ENCODE results near the gene CRYBB1. TPM values are rescaled to one million over a fixed set of nuclear protein-coding genes. Genes with fewer than 3 reads are reported as not detected.

CRYBB1 gene
- polyA plus RNA-seq, 1 donor, result 1.1 TPM

GRCh38 chr22:26602127-26602526, 15.7 kb downstream of the CRYBB1 start:
- no peak for DNase-seq

- DNase-seq, result no peak
Observed at GRCh38 chr22:26601726-26602125, 16.1 kb downstream of the CRYBB1 start.

- DNase-seq, result no peak
Observed at GRCh38 chr22:26599505-26599904, 18.3 kb downstream of the CRYBB1 start.

- DNase-seq, result no peak
Observed at GRCh38 chr22:26597480-26597879, 20.3 kb downstream of the CRYBB1 start.

- DNase-seq, result no peak
Observed at GRCh38 chr22:26597026-26597425, 20.8 kb downstream of the CRYBB1 start.

GRCh38 chr22:26593763-26594162, 24.1 kb downstream of the CRYBB1 start:
- DNase-seq, result no peak

GRCh38 chr22:26592421-26592891, 25.4 kb downstream of the CRYBB1 start:
- DNase-seq, result no peak

GRCh38 chr22:26589845-26590736, 27.7 kb downstream of the CRYBB1 start, which contains the start of gene TPST2:
TSS of gene TPST2 (minus strand) at chr22:26590132. CDS start at chr22:26541630, 48,502 bp downstream.
- DNase-seq, result peak; percentile 82

- DNase-seq, result no peak
Observed at GRCh38 chr22:26589367-26589844, 28.4 kb downstream of the CRYBB1 start.

GRCh38 chr22:26588729-26589366, 29.0 kb downstream of the CRYBB1 start:
- DNase-seq, result no peak

- no peak for DNase-seq
Observed at GRCh38 chr22:26587991-26588613, 29.7 kb downstream of the CRYBB1 start.

GRCh38 chr22:26586556-26587325, 31.1 kb downstream of the CRYBB1 start:
- DNase-seq, result no peak

GRCh38 chr22:26585104-26585790, 32.6 kb downstream of the CRYBB1 start:
- DNase-seq, result no peak

GRCh38 chr22:26584010-26584409, 33.8 kb downstream of the CRYBB1 start:
- no peak for DNase-seq

GRCh38 chr22:26581633-26582168, 36.1 kb downstream of the CRYBB1 start:
- no peak for DNase-seq

- DNase-seq, result no peak
Observed at GRCh38 chr22:26581026-26581425, 36.8 kb downstream of the CRYBB1 start.

GRCh38 chr22:26580240-26580962, 37.4 kb downstream of the CRYBB1 start:
- no peak for DNase-seq

GRCh38 chr22:26579331-26579886, 38.4 kb downstream of the CRYBB1 start:
- DNase-seq, result no peak

GRCh38 chr22:26577081-26577480, 40.7 kb downstream of the CRYBB1 start:
- no peak for DNase-seq

GRCh38 chr22:26576026-26576680, 41.7 kb downstream of the CRYBB1 start:
- no peak for DNase-seq

Data from hindlimb muscle (tissue), 1 donor.